HEK293 (cell line): Measurements from ENCODE around the gene PTPRN2.
"Not testable (repeated sequence)": the region's sequence is repeated elsewhere in the genome, so short reads cannot be mapped to it uniquely, and the experiment has no call there.

ENCODE experiments used
- CTCF ChIA-PET: fragments of 350-600 bp; formaldehyde crosslinking; extraction: SDS; loops from one replicate; lab custom pipeline; 2021; ENCODE audit warnings: antibody characterized with exemption; lab: Yijun Ruan, JAX
- POLR2A ChIA-PET: fragments of 300-600 bp; formaldehyde crosslinking; extraction: SDS; loops from one replicate; lab custom pipeline; 2020; ENCODE audit warnings: antibody characterized with exemption, inconsistent platforms; lab: Yijun Ruan, JAX
- H3K27ac ChIP-seq: fragments of 200-500 bp; sonication (Bioruptor generic); 2 replicates; pipeline ENCODE4 v1.5.1; 2014; ENCODE audit warnings: low read depth, low read length, control low read depth, inconsistent platforms; ENCODE audit errors: extremely low read depth
- H3K36me3 ChIP-seq, 2 experiments: fragments of 200-500 bp in 1 of 2; sonication (Bioruptor generic) in 1 of 2; 1 replicate in 1 of 2; 2 replicates in 1 of 2; pipeline ENCODE4 v1.5.1; 2014 to 2017; ENCODE audit warnings: inconsistent platforms in 2 of 2, low read length in 2 of 2; ENCODE audit not compliant: control insufficient read depth in 2 of 2, insufficient read depth in 1 of 2
- H3K4me1 ChIP-seq: fragments of 200-500 bp; sonication (Bioruptor generic); 2 replicates; pipeline ENCODE4 v1.5.1; 2014; ENCODE audit warnings: mild to moderate bottlenecking, low read length, inconsistent platforms; ENCODE audit not compliant: control insufficient read depth, insufficient read depth
- H3K4me3 ChIP-seq: 2 replicates; pipeline ENCODE4 v1.5.1; 2011; ENCODE audit warnings: low read depth, mild to moderate bottlenecking, control low read depth, low read length, moderate library complexity
- H3K9me3 ChIP-seq: fragments of 200-500 bp; sonication (Bioruptor generic); 2 replicates; pipeline ENCODE4 v1.5.1; 2014; ENCODE audit warnings: low read depth, low read length, inconsistent platforms; ENCODE audit not compliant: control insufficient read depth, insufficient read depth
- BCL11A ChIP-seq: fragments of 450-650 bp; formaldehyde crosslinking; IDR thresholded peaks from 2 replicates; pipeline ENCODE4 v1.5.1; 2016; ENCODE audit warnings: low read depth, missing biosample characterization, missing genetic modification characterization
- TCF7L2 ChIP-seq: IDR thresholded peaks from 2 replicates; pipeline ENCODE4 v1.6.1; 2011; ENCODE audit warnings: low read depth, mild to moderate bottlenecking, inconsistent platforms, low read length, moderate library complexity, borderline replicate concordance
- ZBTB48 ChIP-seq: fragments of 450-650 bp; formaldehyde crosslinking; IDR thresholded peaks from 2 replicates; pipeline ENCODE4 v1.5.1; 2016; ENCODE audit warnings: missing biosample characterization, missing genetic modification characterization
- ZFP3 ChIP-seq: fragments of 450-650 bp; formaldehyde crosslinking; IDR thresholded peaks from 2 replicates; pipeline ENCODE4 v1.5.1; 2016; ENCODE audit warnings: low read depth, missing biosample characterization, missing genetic modification characterization
- ZFP41 ChIP-seq: fragments of 450-650 bp; formaldehyde crosslinking; IDR thresholded peaks from 2 replicates; pipeline ENCODE4 v1.5.1; 2016; ENCODE audit warnings: missing biosample characterization, missing genetic modification characterization, borderline replicate concordance
- ZIC2 ChIP-seq: fragments of 450-650 bp; formaldehyde crosslinking; IDR thresholded peaks from 2 replicates; pipeline ENCODE4 v1.5.1; 2016; ENCODE audit warnings: missing biosample characterization, missing genetic modification characterization
- ZNF10 ChIP-seq: fragments of 450-650 bp; formaldehyde crosslinking; IDR thresholded peaks from 2 replicates; pipeline ENCODE4 v1.5.1; 2017; ENCODE audit warnings: missing biosample characterization, missing genetic modification characterization
- ZNF341 ChIP-seq: fragments of 450-650 bp; formaldehyde crosslinking; IDR thresholded peaks from 2 replicates; pipeline ENCODE4; 2016; ENCODE audit warnings: low read depth, missing biosample characterization, missing genetic modification characterization
- ZNF670 ChIP-seq: fragments of 450-650 bp; formaldehyde crosslinking; IDR thresholded peaks from 2 replicates; pipeline ENCODE4 v1.5.1; 2016; ENCODE audit warnings: missing biosample characterization, missing genetic modification characterization, low read depth
- ZNF677 ChIP-seq: fragments of 450-650 bp; IDR thresholded peaks from 2 replicates; pipeline ENCODE4 v1.5.0; 2018; ENCODE audit warnings: missing biosample characterization, mild to moderate bottlenecking, missing genetic modification characterization, moderate library complexity
- ZNF785 ChIP-seq: fragments of 450-650 bp; formaldehyde crosslinking; IDR thresholded peaks from 2 replicates; pipeline ENCODE4 v1.5.1; 2016; ENCODE audit warnings: missing biosample characterization, missing genetic modification characterization
- ZSCAN30 ChIP-seq: fragments of 450-650 bp; IDR thresholded peaks from 2 replicates; pipeline ENCODE4 v1.5.1; 2018; ENCODE audit warnings: missing biosample characterization, mild to moderate bottlenecking, missing genetic modification characterization, moderate library complexity
- TF ChIP-seq, protein P1 (sequence below): fragments of 450-650 bp; formaldehyde crosslinking; IDR thresholded peaks from 2 replicates; pipeline ENCODE4 v1.5.1; 2016; ENCODE audit warnings: missing biosample characterization, missing genetic modification characterization, low read depth
- TF ChIP-seq, protein P2 (sequence below): fragments of 450-650 bp; formaldehyde crosslinking; conservative IDR thresholded peaks from 2 replicates; pipeline ENCODE4 v1.5.1; 2016; ENCODE audit warnings: low read depth, missing biosample characterization, missing genetic modification characterization

The PTPRN2 gene

DNA sequence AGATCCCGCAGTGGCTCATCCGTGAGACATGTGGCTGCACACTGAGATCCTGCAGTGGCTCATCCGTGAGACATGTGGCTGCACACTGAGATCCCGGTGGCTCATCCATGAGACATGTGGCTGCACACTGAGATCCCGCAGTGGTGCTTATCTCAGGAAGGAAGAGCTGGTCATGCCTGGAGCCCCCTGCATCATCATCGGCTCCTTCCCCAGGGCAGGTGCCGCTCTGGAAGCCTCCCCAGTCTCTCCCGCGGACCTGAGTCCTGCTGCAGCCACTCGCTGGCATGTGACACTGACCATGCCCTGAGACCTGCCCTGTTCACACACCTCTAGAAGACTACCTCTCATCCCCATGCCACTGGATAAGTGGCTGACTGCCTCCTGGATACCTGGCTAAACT lies 181.3 kb downstream of the PTPRN2 start:
- H3K4me3 ChIP-seq, result no peak overlapping the region
- POLR2A ChIA-PET, result no interaction called here
- no peaks in the 10 kb centered on the region for H3K4me1 ChIP-seq
- TF ChIP-seq ZNF670 (tag by site-specific recombination) (no peak), ZFP41 (no peak), ZSCAN30 (no peak)
- CTCF ChIA-PET, result interaction anchor here (0.6 kb wide), 1 partner anchor 9 kb away, joined by 5 read pairs; no protein-coding TSS in a partner anchor
- no peak overlapping the region for H3K27ac ChIP-seq
- H3K9me3 ChIP-seq, result no peaks in the 10 kb centered on the region
- no peaks in the 10 kb centered on the region for H3K36me3 ChIP-seq

DNA sequence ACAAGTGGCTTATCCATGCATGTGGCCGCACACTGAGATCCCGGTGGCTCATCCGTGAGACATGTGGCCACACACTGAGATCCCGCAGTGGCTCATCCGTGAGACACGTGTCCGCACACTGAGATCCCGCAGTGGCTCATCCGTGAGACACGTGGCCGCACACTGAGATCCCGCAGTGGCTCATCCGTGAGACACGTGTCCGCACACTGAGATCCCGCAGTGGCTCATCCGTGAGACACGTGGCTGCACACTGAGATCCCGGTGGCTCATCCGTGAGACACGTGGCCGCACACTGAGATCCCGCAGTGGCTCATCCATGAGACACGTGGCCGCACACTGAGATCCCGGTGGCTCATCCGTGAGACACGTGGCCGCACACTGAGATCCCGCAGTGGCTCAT lies 181.9 kb downstream of the PTPRN2 start:
- H3K27ac ChIP-seq, POLR2A ChIA-PET, H3K9me3 ChIP-seq, H3K4me3 ChIP-seq, H3K4me1 ChIP-seq, H3K36me3 ChIP-seq: not testable (repeated sequence)
- CTCF ChIA-PET, result interaction anchor here (0.6 kb wide), 1 partner anchor 9 kb away, joined by 5 read pairs; no protein-coding TSS in a partner anchor

DNA sequence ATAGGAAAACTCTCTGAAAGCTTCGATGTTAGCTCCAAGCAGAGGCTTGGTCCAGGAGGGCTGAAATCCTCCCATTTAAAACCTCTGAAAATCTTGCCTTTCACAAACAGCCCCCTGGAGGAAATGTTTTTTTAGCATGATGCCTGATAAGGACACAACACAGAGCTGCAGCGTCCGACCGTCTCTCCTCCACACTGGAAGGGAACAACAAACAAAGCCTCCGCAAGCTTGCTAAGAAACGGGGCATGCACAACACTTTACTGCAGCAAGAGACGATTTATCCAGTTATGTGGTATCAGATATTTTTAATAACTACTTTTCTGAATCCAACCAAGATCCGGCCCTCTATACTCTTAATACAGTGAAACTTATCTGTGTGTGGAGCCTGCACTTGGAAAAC lies 182.3 kb downstream of the PTPRN2 start:
- no peaks in the 10 kb centered on the region for H3K4me1 ChIP-seq
- no peaks in the 10 kb centered on the region for H3K36me3 ChIP-seq
- ChIA-PET POLR2A (no interaction called here), CTCF (no interaction called here)
- no peaks in the 10 kb centered on the region for H3K9me3 ChIP-seq
- no peak overlapping the region for H3K4me3 ChIP-seq
- TF ChIP-seq TCF7L2 (no peak), ZNF10 (tag by site-specific recombination) (no peak), ZIC2 (no peak), BCL11A (tag by site-specific recombination) (no peak), ZNF677 (tag by site-specific recombination) (no peak), ZNF341 (no peak)
- TF ChIP-seq, protein P1, sequence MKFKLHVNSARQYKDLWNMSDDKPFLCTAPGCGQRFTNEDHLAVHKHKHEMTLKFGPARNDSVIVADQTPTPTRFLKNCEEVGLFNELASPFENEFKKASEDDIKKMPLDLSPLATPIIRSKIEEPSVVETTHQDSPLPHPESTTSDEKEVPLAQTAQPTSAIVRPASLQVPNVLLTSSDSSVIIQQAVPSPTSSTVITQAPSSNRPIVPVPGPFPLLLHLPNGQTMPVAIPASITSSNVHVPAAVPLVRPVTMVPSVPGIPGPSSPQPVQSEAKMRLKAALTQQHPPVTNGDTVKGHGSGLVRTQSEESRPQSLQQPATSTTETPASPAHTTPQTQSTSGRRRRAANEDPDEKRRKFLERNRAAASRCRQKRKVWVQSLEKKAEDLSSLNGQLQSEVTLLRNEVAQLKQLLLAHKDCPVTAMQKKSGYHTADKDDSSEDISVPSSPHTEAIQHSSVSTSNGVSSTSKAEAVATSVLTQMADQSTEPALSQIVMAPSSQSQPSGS, result no peak
- TF ChIP-seq, protein P2, sequence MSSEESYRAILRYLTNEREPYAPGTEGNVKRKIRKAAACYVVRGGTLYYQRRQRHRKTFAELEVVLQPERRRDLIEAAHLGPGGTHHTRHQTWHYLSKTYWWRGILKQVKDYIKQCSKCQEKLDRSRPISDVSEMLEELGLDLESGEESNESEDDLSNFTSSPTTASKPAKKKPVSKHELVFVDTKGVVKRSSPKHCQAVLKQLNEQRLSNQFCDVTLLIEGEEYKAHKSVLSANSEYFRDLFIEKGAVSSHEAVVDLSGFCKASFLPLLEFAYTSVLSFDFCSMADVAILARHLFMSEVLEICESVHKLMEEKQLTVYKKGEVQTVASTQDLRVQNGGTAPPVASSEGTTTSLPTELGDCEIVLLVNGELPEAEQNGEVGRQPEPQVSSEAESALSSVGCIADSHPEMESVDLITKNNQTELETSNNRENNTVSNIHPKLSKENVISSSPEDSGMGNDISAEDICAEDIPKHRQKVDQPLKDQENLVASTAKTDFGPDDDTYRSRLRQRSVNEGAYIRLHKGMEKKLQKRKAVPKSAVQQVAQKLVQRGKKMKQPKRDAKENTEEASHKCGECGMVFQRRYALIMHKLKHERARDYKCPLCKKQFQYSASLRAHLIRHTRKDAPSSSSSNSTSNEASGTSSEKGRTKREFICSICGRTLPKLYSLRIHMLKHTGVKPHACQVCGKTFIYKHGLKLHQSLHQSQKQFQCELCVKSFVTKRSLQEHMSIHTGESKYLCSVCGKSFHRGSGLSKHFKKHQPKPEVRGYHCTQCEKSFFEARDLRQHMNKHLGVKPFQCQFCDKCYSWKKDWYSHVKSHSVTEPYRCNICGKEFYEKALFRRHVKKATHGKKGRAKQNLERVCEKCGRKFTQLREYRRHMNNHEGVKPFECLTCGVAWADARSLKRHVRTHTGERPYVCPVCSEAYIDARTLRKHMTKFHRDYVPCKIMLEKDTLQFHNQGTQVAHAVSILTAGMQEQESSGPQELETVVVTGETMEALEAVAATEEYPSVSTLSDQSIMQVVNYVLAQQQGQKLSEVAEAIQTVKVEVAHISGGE (tag by site-specific recombination), result no peak
- no peak overlapping the region for H3K27ac ChIP-seq

DNA sequence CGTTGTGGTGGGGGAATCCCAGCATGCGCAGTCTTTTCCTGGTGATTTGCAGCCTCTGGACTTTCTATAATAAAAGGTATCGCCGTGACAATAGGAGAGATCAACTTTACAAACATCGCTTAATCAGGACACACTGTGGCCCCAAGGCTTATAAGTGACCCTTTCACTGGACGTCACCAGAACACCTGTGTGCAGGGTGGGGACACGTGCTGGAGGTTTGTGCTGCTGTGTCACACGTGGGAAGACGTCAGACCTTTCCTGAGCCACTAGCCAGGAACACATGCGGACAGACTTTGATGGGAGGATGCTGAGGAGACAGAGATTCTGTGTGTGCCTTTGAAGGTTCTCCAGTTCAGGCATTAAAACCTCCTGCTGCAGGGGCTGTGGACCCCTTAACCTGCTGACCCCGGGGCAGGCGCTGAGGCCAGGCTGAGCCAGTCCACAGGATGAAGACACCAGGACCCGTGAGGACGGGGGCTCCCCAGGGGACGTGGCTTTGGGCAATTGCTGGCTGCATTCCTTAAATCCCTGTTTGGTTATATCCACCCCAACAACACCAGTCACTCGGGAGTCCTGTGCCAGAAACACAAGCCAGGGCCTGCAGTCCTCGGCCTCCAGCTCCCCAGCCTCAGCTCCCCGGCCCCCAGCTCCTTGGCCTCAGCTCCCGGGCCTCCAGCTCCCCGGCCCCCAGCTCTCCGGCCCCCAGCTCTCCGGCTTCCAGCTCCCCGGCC lies 183.4 kb downstream of the PTPRN2 start:
- no peaks in the 10 kb centered on the region for H3K4me1 ChIP-seq
- ChIA-PET CTCF (interaction anchor here (0.6 kb wide), 1 partner anchor 54 kb away, joined by 3 read pairs; no protein-coding TSS in a partner anchor), POLR2A (no interaction called here)
- H3K9me3 ChIP-seq, result no peaks in the 10 kb centered on the region
- TF ChIP-seq, protein P1, result no peak
- no peak for TF ChIP-seq ZNF785
- no peak for TF ChIP-seq ZSCAN30
- no peak for TF ChIP-seq ZBTB48 (tag by site-specific recombination)
- no peak for TF ChIP-seq ZFP3 (tag by site-specific recombination)
- no peak overlapping the region for H3K27ac ChIP-seq
- H3K36me3 ChIP-seq, result no peaks in the 10 kb centered on the region
- no peak overlapping the region for H3K4me3 ChIP-seq
